ENCODE measurements around the gene LSS.
"Not testable (repeated sequence)": the region's sequence is repeated elsewhere in the genome, so short reads cannot be mapped to it uniquely, and the experiment has no call there.

Gene LSS

DNA sequence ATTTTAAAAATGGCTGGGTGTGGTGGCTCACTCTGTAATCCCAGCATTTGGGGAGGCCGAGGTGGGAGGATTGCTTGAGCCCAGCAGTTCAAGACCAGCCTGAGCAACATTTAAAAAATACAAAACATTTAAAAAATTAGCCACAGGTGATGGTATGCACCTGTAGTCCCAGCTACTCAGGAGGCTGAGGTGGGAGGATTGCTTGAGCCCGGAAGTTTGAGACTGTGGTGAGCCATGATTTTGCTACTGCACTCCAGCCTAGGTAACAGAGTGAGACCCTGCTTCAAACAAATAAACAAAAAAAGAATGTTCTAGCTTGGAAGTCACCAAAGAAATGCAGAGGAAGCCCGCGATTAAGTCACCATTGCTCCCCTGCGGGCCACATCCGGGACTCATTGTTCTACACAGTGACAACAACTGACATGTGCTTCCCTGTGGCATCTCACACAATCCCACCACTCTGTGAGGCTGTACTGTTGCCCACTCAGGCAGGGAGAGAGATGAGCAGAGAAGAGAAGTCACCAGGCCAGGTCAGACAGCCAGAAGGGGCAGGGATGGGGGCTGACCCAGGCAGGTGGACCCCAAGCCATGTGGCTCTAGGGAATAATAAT is 25.9 kb downstream of the LSS start:
- FAIRE-seq, result no peak

DNA sequence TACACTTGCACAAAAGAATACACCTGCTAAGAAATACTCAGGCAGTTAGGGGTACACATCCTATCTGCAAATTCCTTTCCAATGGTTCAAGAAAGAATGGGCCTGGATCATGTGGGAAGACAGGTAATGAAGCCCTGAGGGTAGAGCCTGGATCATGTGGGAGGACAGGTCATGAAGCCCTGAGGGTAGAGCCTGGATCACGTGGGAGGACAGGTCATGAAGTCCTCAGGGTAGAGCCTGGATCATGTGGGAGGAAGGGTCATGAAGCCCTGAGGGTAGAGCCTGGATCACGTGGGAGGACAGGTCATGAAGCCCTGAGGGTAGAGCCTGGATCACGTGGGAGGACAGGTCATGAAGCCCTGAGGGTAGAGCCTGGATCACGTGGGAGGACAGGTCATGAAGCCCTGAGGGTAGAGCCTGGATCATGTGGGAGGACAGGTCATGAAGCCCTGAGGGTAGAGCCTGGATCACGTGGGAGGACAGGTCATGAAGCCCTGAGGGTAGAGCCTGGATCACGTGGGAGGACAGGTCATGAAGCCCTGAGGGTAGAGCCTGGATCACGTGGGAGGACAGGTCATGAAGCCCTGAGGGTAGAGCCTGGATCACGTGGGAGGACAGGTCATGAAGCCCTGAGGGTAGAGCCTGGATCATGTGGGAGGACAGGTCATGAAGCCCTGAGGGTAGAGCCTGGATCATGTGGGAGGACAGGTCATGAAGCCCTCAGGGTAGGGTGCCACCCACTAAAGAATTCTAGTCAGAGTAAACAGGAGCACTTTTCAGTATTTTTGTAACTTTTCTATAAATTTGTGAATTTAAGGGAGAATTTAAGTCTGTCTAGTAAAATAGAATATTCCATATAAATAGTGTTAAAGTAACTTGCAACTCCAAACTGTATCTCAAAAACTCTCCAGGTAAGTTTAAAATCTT is 27.4 kb downstream of the LSS start:
- FAIRE-seq, result not testable (repeated sequence)

GRCh38 chr21:46199436-46200373 is 28.9 kb downstream of the LSS start:
- FAIRE-seq, result no peak

- FAIRE-seq, result no peak
These were observed 31.8 kb downstream of the LSS start for GRCh38 chr21:46196733-46197132.

DNA sequence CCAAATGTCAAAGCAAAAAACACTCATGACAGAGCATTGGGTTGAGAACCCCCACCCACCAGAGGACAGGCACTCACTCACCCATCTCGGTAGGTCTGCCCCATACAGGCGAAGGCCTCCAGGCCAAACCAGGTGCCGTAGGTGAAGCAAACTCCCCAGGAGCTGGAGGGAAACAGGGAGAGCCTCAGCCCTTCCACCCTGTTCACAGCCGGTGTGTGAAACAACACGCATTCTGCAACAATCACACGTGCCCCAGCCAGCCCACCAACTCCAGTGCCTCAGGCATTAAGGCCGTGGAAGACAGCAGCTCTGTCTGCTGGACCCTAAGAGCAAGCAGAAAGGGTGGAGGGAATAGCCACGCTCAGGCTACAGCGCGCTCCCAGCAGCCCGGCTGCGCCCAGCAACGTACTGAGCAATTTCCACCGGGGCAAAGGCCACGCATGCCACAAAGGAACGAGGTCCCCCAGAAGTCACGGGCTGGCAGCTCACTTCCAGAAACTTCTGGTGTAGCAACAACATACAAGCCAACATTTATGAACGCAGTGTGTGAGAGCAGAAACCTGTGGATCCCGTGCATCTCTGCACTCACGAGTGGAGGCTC is 32.9 kb downstream of the LSS start:
- no peak for FAIRE-seq

DNA sequence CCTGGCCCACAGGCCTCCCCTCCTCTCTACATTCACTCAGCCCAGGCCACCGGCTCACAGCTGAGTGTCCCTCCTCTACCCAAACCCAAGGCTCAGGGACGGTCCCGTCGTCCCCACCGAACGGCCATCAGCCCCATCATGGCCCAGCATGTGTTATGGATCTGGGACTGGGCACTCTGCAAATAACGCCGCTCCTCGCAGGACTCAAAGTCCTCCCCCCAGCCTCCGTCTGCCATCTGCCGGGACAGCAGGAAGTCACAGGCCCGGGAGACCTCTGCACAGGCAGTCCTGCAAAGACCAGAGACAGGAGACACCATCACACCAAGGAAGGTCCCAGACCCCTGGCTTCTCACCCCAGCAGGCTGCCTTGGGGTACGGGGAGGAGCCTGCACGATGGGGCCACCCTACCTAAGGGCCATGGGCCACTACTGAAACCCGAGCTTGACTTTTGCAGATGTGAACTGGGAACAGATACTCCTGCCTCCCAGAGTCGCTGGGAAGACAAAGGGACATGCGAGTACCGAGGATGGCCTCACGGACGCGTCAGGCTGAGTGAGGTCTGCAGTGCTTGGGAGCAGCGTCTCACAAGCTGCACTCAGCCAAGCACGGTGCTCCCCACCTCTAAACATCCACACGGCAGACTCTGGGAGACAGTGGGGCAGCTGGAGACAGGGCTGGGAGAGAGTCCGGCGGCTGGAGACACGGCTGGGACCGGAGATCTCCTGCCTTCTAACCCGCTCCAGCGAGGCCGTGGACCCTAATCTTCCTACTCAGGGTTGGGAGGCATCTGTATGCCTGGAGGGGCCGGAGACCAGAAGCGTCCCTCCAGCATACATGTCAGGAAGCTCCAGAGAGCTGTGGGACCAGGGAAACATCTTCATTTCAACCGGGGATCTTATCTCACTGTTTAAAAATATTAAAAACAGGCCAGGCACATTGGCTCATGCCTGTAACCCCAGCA is 33.9 kb downstream of the LSS start:
- FAIRE-seq, result no peak

DNA sequence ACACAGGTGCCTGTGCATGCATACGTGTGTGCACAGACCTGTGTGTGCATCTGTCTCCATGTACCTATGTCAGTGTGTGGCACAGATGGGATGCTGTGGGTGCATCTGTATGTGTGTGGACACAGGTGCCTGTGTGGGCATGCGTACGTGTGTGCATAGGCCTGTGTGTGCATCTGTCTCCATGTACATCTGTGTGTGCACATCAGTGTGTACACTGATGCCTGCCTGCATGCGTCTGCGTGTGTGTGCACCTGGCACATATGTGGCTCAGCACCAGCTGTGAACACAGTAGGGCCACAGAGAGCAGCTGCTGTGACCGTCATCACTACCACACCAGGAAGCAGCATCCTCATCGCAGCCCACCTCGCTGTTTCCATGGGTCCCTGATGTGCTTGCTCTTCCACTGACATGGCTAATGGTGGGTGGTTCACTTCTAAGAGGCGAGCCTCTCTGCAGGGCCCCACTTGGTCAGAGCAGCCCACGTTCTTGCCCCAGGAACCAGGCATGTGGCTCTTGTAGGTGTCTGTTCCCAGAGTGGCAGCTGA is 34.7 kb downstream of the LSS start:
- FAIRE-seq, result no peak

GRCh38 chr21:46191686-46192575 is 36.6 kb downstream of the LSS start:
- no peak for FAIRE-seq

DNA sequence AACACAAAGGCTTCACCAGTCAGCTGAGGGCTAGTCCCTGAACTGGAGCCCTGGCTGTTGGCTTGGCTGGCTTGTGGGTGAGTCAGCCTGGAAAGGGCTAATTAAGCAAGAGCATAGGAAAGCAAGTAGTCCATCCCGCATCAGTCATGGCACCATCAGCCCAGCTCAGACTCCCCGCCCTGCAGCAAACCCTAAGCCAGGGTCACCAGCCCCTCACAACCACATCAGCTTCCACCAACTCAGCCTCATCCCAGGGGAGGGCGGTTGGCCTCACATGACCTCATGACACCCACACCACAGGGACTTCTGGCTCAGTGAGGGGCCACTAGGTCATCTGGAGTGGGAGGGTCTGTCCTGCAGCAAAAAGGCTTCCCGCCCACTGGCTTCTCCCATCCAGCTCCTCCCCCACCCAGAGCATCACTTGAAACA is 37.3 kb downstream of the LSS start:
- FAIRE-seq, result no peak

- no peak for FAIRE-seq
These were observed 38.0 kb downstream of the LSS start for GRCh38 chr21:46190491-46191131.

- FAIRE-seq, result no peak
These were observed 38.5 kb downstream of the LSS start for GRCh38 chr21:46189959-46190490.

DNA sequence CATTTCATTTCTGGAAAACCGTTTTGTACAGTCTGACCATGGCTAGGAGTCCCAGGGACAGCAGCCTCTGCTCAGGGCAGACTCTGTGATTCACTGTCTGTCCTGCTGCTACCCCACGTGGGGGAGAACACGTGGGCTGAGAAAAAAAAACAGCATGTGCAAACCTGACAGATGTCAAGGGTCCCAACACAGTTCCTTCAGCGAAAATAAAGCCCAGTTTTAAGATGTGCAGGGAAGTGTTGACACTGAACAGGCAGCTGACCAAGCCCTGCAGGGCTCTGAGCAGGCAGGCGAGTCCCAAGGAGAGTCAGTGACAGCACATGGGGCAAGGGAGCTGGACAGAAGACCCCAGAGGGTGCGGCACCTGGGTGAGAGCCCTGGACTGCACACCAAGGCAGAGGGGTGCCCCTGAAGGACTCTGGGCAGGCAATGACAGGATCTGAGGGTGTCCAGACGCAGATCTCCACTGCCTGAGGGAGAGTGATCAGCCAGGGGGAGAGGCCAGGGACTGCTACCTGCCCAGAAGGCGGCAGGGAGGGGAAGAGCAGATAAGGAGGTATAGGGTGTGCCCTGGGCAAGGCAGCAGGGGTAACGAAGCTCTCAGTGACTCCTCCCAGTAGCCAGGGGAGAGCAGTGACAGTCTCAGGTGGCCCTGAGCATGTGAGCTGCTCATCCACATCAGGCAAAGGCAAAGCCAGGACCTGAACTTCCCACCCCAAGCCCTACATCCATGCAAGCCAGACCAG is 39.2 kb downstream of the LSS start:
- no peak for FAIRE-seq

GRCh38 chr21:46188226-46189212 is 40.1 kb downstream of the LSS start:
- no peak for FAIRE-seq

DNA sequence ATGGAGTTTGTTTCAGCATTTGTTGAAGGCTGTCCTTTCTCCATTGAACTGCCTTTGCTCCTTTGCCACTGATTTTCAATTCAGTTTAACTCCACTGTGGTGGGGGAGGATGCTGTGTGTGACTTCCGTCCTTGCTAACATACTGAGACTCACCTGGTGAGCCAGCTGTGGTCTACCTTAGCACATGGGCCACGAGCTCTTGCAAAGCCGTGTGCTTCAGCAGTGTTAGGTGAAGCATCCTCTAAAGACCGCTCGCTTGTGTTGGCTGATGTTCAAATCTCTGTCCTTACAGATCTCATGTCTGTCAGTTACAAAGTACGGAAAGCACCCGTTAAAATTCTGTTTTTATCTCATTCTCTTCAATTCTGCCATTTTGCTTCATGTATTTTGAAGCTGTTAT is 40.8 kb downstream of the LSS start:
- FAIRE-seq, result no peak

DNA sequence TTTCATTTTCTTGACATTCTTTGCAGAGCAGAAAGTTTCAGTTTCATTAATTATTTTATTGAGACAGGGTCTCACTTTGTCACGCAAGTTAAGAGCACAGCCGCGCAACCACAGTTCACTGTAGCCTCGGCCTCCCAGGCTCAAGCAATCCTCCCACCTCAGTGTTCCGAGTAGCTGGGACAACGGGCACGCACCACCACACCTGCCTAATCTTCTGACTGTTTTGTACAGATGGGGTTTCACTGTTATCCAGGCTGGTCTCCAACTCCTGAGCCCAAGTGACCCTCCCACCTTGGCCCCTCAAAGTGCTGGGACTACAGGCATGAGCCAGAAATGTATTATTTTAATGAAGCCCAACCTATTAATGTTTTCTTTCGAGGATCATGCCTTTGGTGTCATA is 41.3 kb downstream of the LSS start:
- FAIRE-seq, result no peak

- FAIRE-seq, result no peak
These were observed 42.9 kb downstream of the LSS start for GRCh38 chr21:46185716-46186115.

Data from endometrium (tissue), 2 donors.